ENCODE results near the gene SCN8A. TPM values are rescaled to one million over a fixed set of nuclear protein-coding genes. Genes with fewer than 3 reads are reported as not detected.

SCN8A gene
- total RNA-seq, 3 donors from 2014 or later (not counting 1 experiment from before 2014, with no cell fraction given) = 0.42 to 0.66 (median 0.65) TPM

GRCh38 chr12:51851413-51852124, 260.5 kb downstream of the SCN8A start:
- H3K9me3 ChIP-seq (ENCODE audit: control insufficient read depth, insufficient read depth, low read length) = no peaks in the 10 kb centered on the region
- 23% methylated on average over 8 of the region's 8 CpGs for WGBS (ENCODE audit: insufficient coverage)
- Mint-ChIP-seq H3K36me3 (no peaks in the 10 kb centered on the region), H3K4me3 (no peak overlapping the region), H3K4me1 (peaks cover 0 to 22% of the 10 kb centered on the region in 2 donors), H3K9me3 (no peaks in the 10 kb centered on the region), H3K27me3 (ENCODE audit: low read depth in 2 of 2) (peaks cover 19 to 26% of the 10 kb centered on the region in 2 donors), H3K27ac (no peak overlapping the region)
- intact Hi-C loops (cut with micrococcal nuclease) = no loop called here
- H3K36me3 ChIP-seq (ENCODE audit: control insufficient read depth, insufficient read depth, low read length) = no peaks in the 10 kb centered on the region
- TF ChIP-seq CTCF (IDR thresholded peaks at IDR 0.05) = no peak
- no peak overlapping the region for H3K4me3 ChIP-seq (ENCODE audit: low read length)
- no peak overlapping the region for H3K27ac ChIP-seq (ENCODE audit: low read length)
- peaks cover 34% of the 10 kb centered on the region for H3K4me1 ChIP-seq (ENCODE audit: control insufficient read depth, insufficient read depth, low read length)
- no peak for ATAC-seq
- H3K27me3 ChIP-seq (ENCODE audit: control insufficient read depth, insufficient read depth, low read length) = peaks cover 11% of the 10 kb centered on the region
- no peak for DNase-seq

GRCh38 chr12:51852404-51853137, 261.5 kb downstream of the SCN8A start:
- Mint-ChIP-seq H3K4me3 (no peak overlapping the region), H3K27ac (no peak overlapping the region), H3K9me3 (no peaks in the 10 kb centered on the region), H3K4me1 (peaks cover 0 to 17% of the 10 kb centered on the region in 2 donors), H3K36me3 (no peaks in the 10 kb centered on the region), H3K27me3 (ENCODE audit: low read depth in 2 of 2) (peaks cover 22 to 24% of the 10 kb centered on the region in 2 donors)
- peaks cover 5% of the 10 kb centered on the region for H3K27me3 ChIP-seq (ENCODE audit: control insufficient read depth, insufficient read depth, low read length)
- H3K4me1 ChIP-seq (ENCODE audit: control insufficient read depth, insufficient read depth, low read length) = peaks cover 25% of the 10 kb centered on the region
- TF ChIP-seq CTCF (IDR thresholded peaks at IDR 0.05) = no peak
- ATAC-seq (no peak), DNase-seq (no peak)
- 98% methylated on average over 4 of the region's 5 CpGs for WGBS (ENCODE audit: insufficient coverage)
- H3K4me3 ChIP-seq (ENCODE audit: low read length) = no peak overlapping the region
- intact Hi-C loops (cut with micrococcal nuclease) = no loop called here
- no peaks in the 10 kb centered on the region for H3K36me3 ChIP-seq (ENCODE audit: control insufficient read depth, insufficient read depth, low read length)
- H3K9me3 ChIP-seq (ENCODE audit: control insufficient read depth, insufficient read depth, low read length) = no peaks in the 10 kb centered on the region
- no peak overlapping the region for H3K27ac ChIP-seq (ENCODE audit: low read length)

GRCh38 chr12:51855586-51856428, 264.8 kb downstream of the SCN8A start:
- H3K36me3 Mint-ChIP-seq = no peaks in the 10 kb centered on the region
- H3K27me3 Mint-ChIP-seq (ENCODE audit: low read depth in 2 of 2) = peaks cover 21 to 25% of the 10 kb centered on the region in 2 donors
- Histone ChIP-seq H3K9me3 (ENCODE audit: control insufficient read depth, insufficient read depth, low read length) (no peaks in the 10 kb centered on the region), H3K27me3 (ENCODE audit: control insufficient read depth, insufficient read depth, low read length) (no peaks in the 10 kb centered on the region), H3K36me3 (ENCODE audit: control insufficient read depth, insufficient read depth, low read length) (no peaks in the 10 kb centered on the region), H3K4me1 (ENCODE audit: control insufficient read depth, insufficient read depth, low read length) (peaks cover 16% of the 10 kb centered on the region), H3K4me3 (ENCODE audit: low read length) (no peak overlapping the region), H3K27ac (ENCODE audit: low read length) (no peak overlapping the region)
- TF ChIP-seq CTCF (IDR thresholded peaks at IDR 0.05) = no peak
- H3K27ac Mint-ChIP-seq = no peak overlapping the region
- H3K9me3 Mint-ChIP-seq = no peaks in the 10 kb centered on the region
- H3K4me3 Mint-ChIP-seq = no peak overlapping the region
- intact Hi-C loops (cut with micrococcal nuclease) = no loop called here
- 85% methylated on average over 21 of the region's 21 CpGs for WGBS (ENCODE audit: insufficient coverage)
- peaks cover 0 to 13% of the 10 kb centered on the region in 2 donors for H3K4me1 Mint-ChIP-seq
- DNase-seq = no peak
- ATAC-seq = no peak
